Subcutaneous abdominal adipose tissue (tissue), 5 donors: ENCODE results near the gene INHBE.

Source experiments
- H3K27ac ChIP-seq: one replicate; pipeline ENCODE4 v1.7.0; 2013; ENCODE audit warnings: low read depth, mild to moderate bottlenecking, inconsistent platforms, low read length, moderate library complexity
- H3K27me3 ChIP-seq, 5 donors: one replicate each; pipeline ENCODE4 v1.7.0; 2013; ENCODE audit warnings: low read length in 5 of 5, inconsistent platforms in 1 of 5; ENCODE audit not compliant: control insufficient read depth in 5 of 5, insufficient read depth in 4 of 5
- H3K36me3 ChIP-seq, 5 donors: one replicate each; pipeline ENCODE4 v1.7.0; 2013; ENCODE audit warnings: low read length in 5 of 5; ENCODE audit not compliant: control insufficient read depth in 5 of 5, insufficient read depth in 5 of 5
- H3K4me1 ChIP-seq, 5 donors: one replicate each; pipeline ENCODE4 v1.7.0; 2013; ENCODE audit warnings: low read length in 5 of 5, mild to moderate bottlenecking in 3 of 5, moderate library complexity in 1 of 5; ENCODE audit not compliant: control insufficient read depth in 5 of 5, insufficient read depth in 5 of 5
- H3K4me3 ChIP-seq, 5 donors: one replicate each; pipeline ENCODE4 v1.7.0; 2013; ENCODE audit warnings: low read length in 5 of 5, low read depth in 1 of 5
- H3K9ac ChIP-seq, 5 donors: one replicate each; pipeline ENCODE4 v1.7.0; 2013; ENCODE audit warnings: low read length in 5 of 5, mild to moderate bottlenecking in 4 of 5, moderate library complexity in 3 of 5
- H3K9me3 ChIP-seq, 5 donors: one replicate each; pipeline ENCODE4 v1.7.0; 2013; ENCODE audit warnings: low read length in 5 of 5; ENCODE audit not compliant: control insufficient read depth in 5 of 5
- donor health status: healthy.
- donor health status: healthy.
- donor health status: healthy.
- donor health status: healthy.
- donor health status: healthy.

Gene INHBE

DNA sequence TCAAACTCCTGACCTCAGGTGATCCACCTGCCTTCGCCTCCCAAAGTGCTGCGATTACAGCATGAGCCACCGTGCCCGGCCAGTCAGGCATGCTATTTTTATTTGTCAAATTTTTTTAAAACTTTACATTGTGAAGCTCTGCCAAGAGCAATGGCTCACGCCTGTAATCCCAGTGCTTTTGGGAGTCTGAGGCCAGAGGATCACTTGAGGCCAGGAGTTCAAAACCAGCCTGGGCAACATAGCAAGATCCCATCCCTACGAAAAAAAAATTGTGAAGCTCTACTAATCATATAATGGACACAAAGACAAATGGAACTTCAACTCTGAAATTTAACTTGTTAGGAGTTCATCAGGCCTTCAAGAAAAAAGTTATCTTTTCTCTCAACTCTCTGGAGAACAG is 26.1 kb upstream of the INHBE start:
- Histone ChIP-seq H3K36me3 (peaks cover 0 to 4% (median 0%) of the 10 kb centered on the region in 5 donors), H3K9me3 (no peaks in the 10 kb centered on the region), H3K4me3 (no peak overlapping the region), H3K27ac (peak overlapping the region; percentile 97), H3K27me3 (no peaks in the 10 kb centered on the region), H3K9ac (peak overlapping the region in 4 of 5 donors; percentile 26 to 93 (median 91)), H3K4me1 (peaks cover 2 to 16% (median 13%) of the 10 kb centered on the region in 5 donors)

DNA sequence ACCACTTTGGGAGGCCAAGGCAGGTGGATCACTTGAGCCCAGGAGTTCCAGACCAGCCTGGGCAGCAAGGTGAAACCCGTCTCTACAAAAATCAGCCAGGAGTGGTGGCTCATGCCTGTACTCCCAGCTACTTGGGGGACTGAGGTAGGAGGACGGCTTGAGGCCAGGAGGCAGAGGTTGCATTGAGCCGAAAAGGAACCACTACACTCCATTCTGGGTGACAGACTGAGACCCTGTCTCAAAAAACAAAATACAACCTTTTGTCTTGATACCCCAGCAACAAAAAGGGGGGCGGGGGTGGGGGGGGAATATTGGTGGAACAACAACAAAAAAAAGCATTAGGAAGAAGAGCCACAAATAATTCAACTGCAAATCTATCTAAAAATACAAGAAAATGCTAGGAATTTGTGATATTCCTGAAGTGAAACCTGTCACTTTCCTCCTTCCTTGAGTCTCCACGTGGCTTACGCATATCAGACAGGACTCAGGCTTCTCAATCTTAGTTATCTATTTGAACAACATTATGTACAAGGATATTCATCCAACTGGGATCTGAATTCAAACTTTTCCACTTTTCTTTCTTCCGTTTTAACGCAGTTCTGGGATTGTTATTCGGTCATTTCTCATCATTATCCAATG is 25.5 kb upstream of the INHBE start:
- Histone ChIP-seq H3K27me3 (no peaks in the 10 kb centered on the region), H3K9ac (peak overlapping the region; percentile 88 to 96 (median 93)), H3K27ac (peak overlapping the region; percentile 97), H3K4me3 (peak overlapping the region; percentile 75 to 84 (median 78)), H3K36me3 (peaks cover 0 to 4% (median 0%) of the 10 kb centered on the region in 5 donors), H3K9me3 (no peaks in the 10 kb centered on the region), H3K4me1 (peaks cover 2 to 16% (median 13%) of the 10 kb centered on the region in 5 donors)

DNA sequence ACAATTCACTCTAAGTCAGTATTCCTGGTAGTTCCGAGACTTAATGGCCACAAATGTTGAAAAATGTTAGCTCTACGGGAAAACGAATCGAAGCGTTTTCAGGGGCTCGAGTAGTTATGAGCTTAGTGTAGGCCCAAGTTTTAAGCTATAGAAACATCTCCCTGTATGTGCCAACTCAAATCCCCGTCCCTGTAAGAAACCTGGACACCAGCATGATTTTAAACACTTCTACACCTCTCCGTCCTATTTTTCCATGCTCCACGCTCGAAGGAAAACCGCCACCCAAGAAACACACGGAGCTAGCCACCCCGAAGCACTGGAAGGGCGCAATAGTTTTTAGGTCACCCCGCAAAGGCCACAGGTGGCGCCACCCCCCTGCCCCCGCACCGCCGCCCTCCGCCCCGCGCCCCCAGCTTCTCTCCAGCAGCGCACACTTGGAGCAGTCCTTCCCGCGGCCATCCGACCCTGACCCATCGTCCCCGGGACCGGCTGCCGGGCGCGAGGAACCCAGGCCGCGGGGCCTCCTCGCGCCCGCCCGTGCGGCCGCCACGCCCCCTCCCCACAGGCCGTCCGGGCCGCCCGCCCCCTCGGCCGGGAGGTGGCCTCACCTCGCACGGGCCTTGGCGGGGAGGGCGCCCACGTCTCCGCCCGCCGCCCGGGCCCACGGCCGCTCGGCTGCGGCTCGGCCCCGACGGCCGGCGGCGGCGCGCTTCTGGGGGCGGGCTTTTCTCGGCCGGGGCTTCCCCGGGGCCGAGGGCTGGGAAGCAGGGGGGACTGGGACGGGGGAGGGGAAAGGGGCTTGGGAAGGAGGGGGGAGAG is 24.8 kb upstream of the INHBE start:
- H3K36me3 ChIP-seq, result peaks cover 0 to 3% (median 0%) of the 10 kb centered on the region in 5 donors
- peaks cover 2 to 16% (median 13%) of the 10 kb centered on the region in 5 donors for H3K4me1 ChIP-seq
- peak overlapping the region; percentile 97 for H3K27ac ChIP-seq
- H3K27me3 ChIP-seq, result no peaks in the 10 kb centered on the region
- peak overlapping the region; percentile 88 to 96 (median 93) for H3K9ac ChIP-seq
- no peaks in the 10 kb centered on the region for H3K9me3 ChIP-seq
- peak overlapping the region; percentile 75 to 84 (median 78) for H3K4me3 ChIP-seq

DNA sequence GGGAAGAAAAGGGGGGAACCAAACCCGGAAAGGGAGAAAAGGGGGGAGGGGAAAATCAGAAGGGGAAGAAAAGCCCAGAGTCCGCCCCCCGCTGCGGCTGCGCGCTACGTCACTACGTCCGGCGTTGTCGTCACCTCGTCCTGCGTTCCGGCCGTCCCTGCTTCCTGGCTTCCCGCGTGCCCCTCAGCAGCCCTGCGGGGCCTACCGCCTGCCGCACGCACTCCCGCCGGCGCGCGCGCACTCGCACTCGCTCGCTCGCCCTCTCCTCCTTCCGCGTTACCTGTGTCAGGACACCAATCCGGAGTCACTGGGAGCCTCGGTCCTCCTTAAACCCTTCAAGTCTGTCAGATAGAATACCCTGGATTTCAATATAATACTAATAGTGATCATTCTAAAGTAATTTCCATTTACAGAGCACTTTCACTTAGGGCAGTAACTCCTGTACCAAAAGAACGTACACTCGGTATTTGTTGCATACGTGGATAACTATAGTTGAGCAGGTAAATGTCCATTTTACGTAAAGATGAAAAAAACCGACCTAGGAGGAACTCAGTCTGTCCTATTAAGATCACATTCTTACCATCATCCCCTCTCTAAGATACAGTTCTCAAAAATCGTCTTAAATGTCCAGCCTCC is 24.1 kb upstream of the INHBE start, which contains the start of gene R3HDM2:
R3HDM2 (minus strand) TSS at position 113 of the 636 bp plus-strand sequence. CDS start 120,615 bp downstream, outside the sequence.
- H3K9me3 ChIP-seq, result no peaks in the 10 kb centered on the region
- peak within 1 kb of the TSS; percentile 75 to 84 (median 78) for H3K4me3 ChIP-seq
- no peaks in the 10 kb centered on the region for H3K27me3 ChIP-seq
- H3K9ac ChIP-seq, result peak within 1 kb of the TSS; percentile 88 to 96 (median 93)
- H3K27ac ChIP-seq, result peak within 1 kb of the TSS; percentile 97
- no peaks in the 10 kb centered on the region for H3K36me3 ChIP-seq
- peaks cover 2 to 16% (median 13%) of the 10 kb centered on the region in 5 donors for H3K4me1 ChIP-seq

DNA sequence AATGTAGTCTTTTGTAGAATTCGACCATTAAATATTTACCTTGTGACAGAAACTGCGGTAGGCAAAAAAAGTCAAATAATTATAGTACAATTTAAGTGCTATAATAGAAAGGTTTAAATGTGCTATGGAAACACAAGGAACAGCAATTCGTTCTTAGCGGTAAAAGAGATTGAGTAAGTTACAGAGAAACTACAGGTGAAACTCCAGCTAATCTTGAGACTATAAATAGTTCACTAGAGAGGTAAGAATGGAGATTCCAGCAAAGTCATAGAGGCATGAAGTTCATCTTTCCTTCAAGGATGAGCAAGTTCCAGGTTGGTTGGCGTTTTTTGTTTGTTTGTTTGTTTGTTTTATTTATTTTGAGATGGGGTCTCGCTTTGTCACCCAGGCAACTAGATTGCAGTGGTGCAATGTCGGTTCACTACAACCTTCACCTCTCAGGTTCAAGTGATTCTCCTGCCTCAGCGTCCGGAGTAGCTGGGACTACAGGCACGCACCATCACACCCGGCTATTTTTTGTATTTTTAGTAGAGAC is 23.4 kb upstream of the INHBE start:
- H3K27ac ChIP-seq, result peak overlapping the region; percentile 91
- no peaks in the 10 kb centered on the region for H3K27me3 ChIP-seq
- peaks cover 2 to 16% (median 13%) of the 10 kb centered on the region in 5 donors for H3K4me1 ChIP-seq
- peak overlapping the region; percentile 68 to 82 (median 75) for H3K4me3 ChIP-seq
- H3K9me3 ChIP-seq, result no peaks in the 10 kb centered on the region
- peak overlapping the region; percentile 69 to 93 (median 84) for H3K9ac ChIP-seq
- H3K36me3 ChIP-seq, result no peaks in the 10 kb centered on the region

DNA sequence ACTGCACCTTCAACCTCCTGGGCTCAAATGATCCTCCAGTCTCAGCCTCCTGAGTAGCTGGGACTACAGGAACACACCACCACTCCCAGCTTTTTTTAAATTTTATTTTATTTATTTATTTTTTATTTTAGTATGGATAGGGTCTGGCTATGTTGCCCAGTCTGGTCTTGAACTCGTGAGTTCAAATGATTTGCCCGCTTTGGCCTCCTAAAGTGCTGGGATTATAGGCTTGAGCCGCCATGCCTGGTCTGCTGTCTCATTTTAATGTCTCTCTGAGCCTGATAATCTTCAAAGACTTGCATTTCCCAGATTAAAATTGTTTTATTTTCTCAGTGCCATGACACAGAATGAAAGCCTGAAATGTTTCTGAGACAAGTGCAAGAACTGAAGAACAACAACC is 21.7 kb upstream of the INHBE start:
- Histone ChIP-seq H3K4me1 (peaks cover 2 to 16% (median 13%) of the 10 kb centered on the region in 5 donors), H3K36me3 (no peaks in the 10 kb centered on the region), H3K4me3 (no peak overlapping the region), H3K27me3 (no peaks in the 10 kb centered on the region), H3K9me3 (no peaks in the 10 kb centered on the region), H3K9ac (no peak overlapping the region), H3K27ac (no peak overlapping the region)

DNA sequence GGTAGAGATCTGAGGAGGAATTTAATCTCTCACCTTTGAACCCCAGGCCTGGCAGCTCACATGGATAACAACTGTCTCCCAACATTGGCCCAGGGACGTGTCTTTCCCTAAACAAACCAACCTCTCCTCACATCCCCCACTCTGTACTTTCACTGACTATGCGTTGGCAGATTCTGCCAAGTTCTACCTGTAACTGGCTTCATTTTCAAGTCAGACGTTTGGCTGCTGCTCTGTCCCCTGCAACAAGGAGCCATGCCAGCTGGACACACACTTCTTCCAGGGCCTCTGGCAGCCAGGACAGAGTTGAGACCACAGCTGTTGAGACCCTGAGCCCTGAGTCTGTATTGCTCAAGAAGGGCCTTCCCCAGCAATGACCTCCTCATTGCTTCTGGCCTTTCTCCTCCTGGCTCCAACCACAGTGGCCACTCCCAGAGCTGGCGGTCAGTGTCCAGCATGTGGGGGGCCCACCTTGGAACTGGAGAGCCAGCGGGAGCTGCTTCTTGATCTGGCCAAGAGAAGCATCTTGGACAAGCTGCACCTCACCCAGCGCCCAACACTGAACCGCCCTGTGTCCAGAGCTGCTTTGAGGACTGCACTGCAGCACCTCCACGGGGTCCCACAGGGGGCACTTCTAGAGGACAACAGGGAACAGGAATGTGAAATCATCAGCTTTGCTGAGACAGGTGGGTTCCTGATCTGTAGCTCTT is 20.4 kb upstream of the INHBE start, which contains the start of gene INHBC:
INHBC (plus strand) TSS at position 268 of the 707 bp plus-strand sequence; CDS start at position 371, 103 bp downstream.
- Histone ChIP-seq H3K27me3 (no peaks in the 10 kb centered on the region), H3K9me3 (no peaks in the 10 kb centered on the region), H3K9ac (no peak within 1 kb of the TSS), H3K27ac (no peak within 1 kb of the TSS), H3K36me3 (no peaks in the 10 kb centered on the region), H3K4me3 (no peak within 1 kb of the TSS), H3K4me1 (peaks cover 2 to 11% (median 8%) of the 10 kb centered on the region in 5 donors)

DNA sequence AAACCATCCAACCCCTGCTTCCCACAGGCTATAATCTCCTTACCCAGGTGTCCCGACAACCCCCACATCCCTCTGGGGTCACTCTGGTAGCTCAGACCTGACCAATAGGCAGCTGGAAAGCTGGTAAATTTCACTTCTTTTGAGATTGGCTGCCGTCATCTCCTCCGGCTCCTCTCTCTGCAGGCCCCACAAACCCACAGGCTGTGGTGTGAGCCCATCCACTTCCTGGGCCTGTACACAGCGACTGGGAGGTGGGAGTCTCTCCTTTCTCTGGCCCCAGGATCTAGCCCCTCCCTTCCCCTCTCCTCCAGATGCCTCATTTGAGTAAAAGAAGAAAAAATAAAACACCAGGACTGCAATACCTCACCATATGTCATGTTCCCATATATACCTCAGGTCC is 19.8 kb upstream of the INHBE start:
- Histone ChIP-seq H3K36me3 (no peaks in the 10 kb centered on the region), H3K4me1 (peaks cover 0 to 6% (median 4%) of the 10 kb centered on the region in 5 donors), H3K9me3 (no peaks in the 10 kb centered on the region), H3K9ac (no peak overlapping the region), H3K4me3 (no peak overlapping the region), H3K27ac (no peak overlapping the region), H3K27me3 (no peaks in the 10 kb centered on the region)

DNA sequence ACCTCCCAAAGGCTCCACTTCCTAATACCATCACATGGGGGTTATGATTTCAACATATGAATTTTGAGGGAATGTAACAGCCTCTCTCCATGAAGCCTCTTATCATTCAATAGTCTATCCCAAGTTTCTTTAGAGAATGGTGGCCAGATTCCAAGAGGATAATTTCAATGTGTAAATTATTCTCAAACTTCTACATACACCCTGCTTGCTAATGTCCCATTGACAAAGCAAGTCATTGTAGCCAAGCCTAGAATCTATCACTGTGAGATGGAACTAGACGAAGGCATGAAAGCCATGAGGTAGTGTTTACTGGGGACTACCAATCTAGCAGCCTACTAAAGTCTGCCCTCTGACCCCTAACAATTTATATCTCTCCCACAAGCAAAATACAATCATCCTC is 16.7 kb upstream of the INHBE start:
- no peaks in the 10 kb centered on the region for H3K36me3 ChIP-seq
- H3K27ac ChIP-seq, result no peak overlapping the region
- peaks cover 0 to 8% (median 0%) of the 10 kb centered on the region in 5 donors for H3K9me3 ChIP-seq
- no peaks in the 10 kb centered on the region for H3K27me3 ChIP-seq
- no peak overlapping the region for H3K4me3 ChIP-seq
- H3K9ac ChIP-seq, result no peak overlapping the region
- no peaks in the 10 kb centered on the region for H3K4me1 ChIP-seq
